Peyer's patch (tissue), 4 donors: ENCODE results near the gene ZNF407.

ENCODE experiments used
- CTCF ChIP-seq, 6 experiments: fragments of 450-650 bp in 4 of 6; fragments of 200-600 bp in 2 of 6; sonication (generic) in 1 of 6; IDR thresholded peaks; one replicate each; pipeline ENCODE4 v1.5.1; 2017 to 2019; ENCODE audit warnings: antibody characterized with exemption in 6 of 6, mild to moderate bottlenecking in 3 of 6, moderate library complexity in 1 of 6
- POLR2A ChIP-seq, 2 donors: fragments of 450-650 bp; IDR thresholded peaks; one replicate each; pipeline ENCODE4 v1.5.1; 2017; ENCODE audit warnings: antibody characterized with exemption in 2 of 2, mild to moderate bottlenecking in 2 of 2, moderate library complexity in 2 of 2

- TF ChIP-seq CTCF (IDR thresholded peaks at IDR 0.05) (no peak), POLR2A (IDR thresholded peaks at IDR 0.05) (no peak)
Observed at GRCh38 chr18:75053028-75053629, 455.5 kb downstream of the ZNF407 start.
